Hepatocyte (in vitro differentiated cells): Measurements from ENCODE around the gene CSF1R. TPM values are rescaled to one million over a fixed set of nuclear protein-coding genes. Genes with fewer than 3 reads are reported as not detected.

Experiments used
- DNase-seq: peaks from one replicate; pipeline ENCODE4 v3.0.0-alpha.2; 2016; ENCODE audit warnings: low spot score
- H2AFZ ChIP-seq: fragments of 200-600 bp; sonication (generic); 2 replicates; pipeline ENCODE4 v1.6.0; 2016; ENCODE audit warnings: antibody characterized with exemption, mild to moderate bottlenecking
- H3K27ac ChIP-seq: fragments of 200-600 bp; sonication (generic); 2 replicates; pipeline ENCODE4 v1.5.1; 2016; ENCODE audit warnings: mild to moderate bottlenecking
- H3K27me3 ChIP-seq: fragments of 200-600 bp; sonication (generic); 2 replicates; pipeline ENCODE4 v1.6.1; 2016
- H3K36me3 ChIP-seq: fragments of 200-600 bp; sonication (generic); replicated peaks from 2 replicates; pipeline ENCODE4 v1.5.1; 2016; ENCODE audit warnings: low read depth; ENCODE audit not compliant: insufficient read depth
- H3K4me1 ChIP-seq: fragments of 200-600 bp; sonication (generic); 2 replicates; pipeline ENCODE4 v1.5.1; 2016; ENCODE audit warnings: mild to moderate bottlenecking, moderate library complexity; ENCODE audit not compliant: insufficient read depth
- H3K4me2 ChIP-seq: fragments of 200-600 bp; sonication (generic); 2 replicates; pipeline ENCODE4 v1.6.0; 2016
- H3K4me3 ChIP-seq: fragments of 200-600 bp; sonication (generic); 2 replicates; pipeline ENCODE4 v1.5.1; 2016; ENCODE audit warnings: mild to moderate bottlenecking
- H3K79me2 ChIP-seq: fragments of 200-600 bp; sonication (generic); 2 replicates; pipeline ENCODE4 v1.6.0; 2017; ENCODE audit warnings: mild to moderate bottlenecking
- H3K9me2 ChIP-seq: fragments of 200-600 bp; sonication (generic); replicated peaks from 2 replicates; pipeline ENCODE4 v1.6.0; 2017; ENCODE audit warnings: mild to moderate bottlenecking; ENCODE audit not compliant: insufficient read depth
- H3K9me3 ChIP-seq: fragments of 200-600 bp; sonication (generic); 2 replicates; pipeline ENCODE4 v1.5.1; 2016; ENCODE audit warnings: low read depth, mild to moderate bottlenecking
- H4K20me1 ChIP-seq: fragments of 200-600 bp; sonication (generic); 2 replicates; pipeline ENCODE4 v1.6.0; 2016; ENCODE audit warnings: mild to moderate bottlenecking; ENCODE audit not compliant: insufficient read depth, poor library complexity, severe bottlenecking
- CTCF ChIP-seq: fragments of 200-600 bp; sonication (generic); IDR thresholded peaks from 2 replicates; pipeline ENCODE4 v1.5.1; 2016; ENCODE audit warnings: antibody characterized with exemption, mild to moderate bottlenecking; ENCODE audit not compliant: poor library complexity
- EZH2 ChIP-seq: fragments of 200-600 bp; sonication (generic); IDR thresholded peaks from 2 replicates; pipeline ENCODE4 v1.6.1; 2016; ENCODE audit warnings: antibody characterized with exemption, mild to moderate bottlenecking, borderline replicate concordance
- EZH2phosphoT487 ChIP-seq: fragments of 200-600 bp; sonication (generic); IDR thresholded peaks from one replicate; pipeline ENCODE4 v1.6.1; 2018; ENCODE audit warnings: antibody characterized with exemption, mild to moderate bottlenecking, low read depth, moderate library complexity; ENCODE audit not compliant: unreplicated experiment, severe bottlenecking
- WGBS: methylation state at CpG from one replicate; pipeline ENCODE4 v1.1.6; 2016; ENCODE audit warnings: low lambda C conversion rate; ENCODE audit errors: missing lambda C conversion rate; 5-methylcytosine and 5-hydroxymethylcytosine counted together
- polyA plus RNA-seq: library from polyadenylated mRNA; unstranded; fragments of >200 nt; fragmentation: Nextera tagmentation; extraction: Ambion mirVana; gene quantifications from 2 replicates; pipeline ENCODE4 v1.2.1, GENCODE V29; 2016
- total RNA-seq: library from RNA; depleted of rRNA; stranded (reverse); fragments of >200 nt; gene quantifications from 2 replicates; pipeline ENCODE4 v1.2.3, GENCODE V29; 2014

Gene CSF1R
- total and polyA plus RNA-seq, 2 experiments from 2014 or later = 3.6 to 4.7 TPM

GRCh38 chr5:150023136-150023535 is 63.2 kb downstream of the CSF1R start:
- Histone ChIP-seq H3K27ac (no peak overlapping the region), H3K79me2 (peaks cover 3% of the 10 kb centered on the region), H3K9me3 (no peaks in the 10 kb centered on the region), H3K27me3 (no peaks in the 10 kb centered on the region), H3K4me1 (peaks cover 5% of the 10 kb centered on the region), H3K4me2 (no peak overlapping the region), H3K36me3 (peaks cover 5% of the 10 kb centered on the region), H3K4me3 (no peak overlapping the region), H3K9me2 (no peaks in the 10 kb centered on the region), H4K20me1 (no peaks in the 10 kb centered on the region), H2AFZ (no peak overlapping the region)
- no peak for TF ChIP-seq CTCF
- TF ChIP-seq EZH2phosphoT487 = no peak
- TF ChIP-seq EZH2 = no peak
- no peak for DNase-seq
- WGBS = 92% methylated on average over 1 of the region's 1 CpG

GRCh38 chr5:150022681-150023080 is 63.7 kb downstream of the CSF1R start:
- WGBS = 100% methylated on average over 2 of the region's 2 CpGs
- H4K20me1 ChIP-seq = no peaks in the 10 kb centered on the region
- H3K9me3 ChIP-seq = no peaks in the 10 kb centered on the region
- no peak for TF ChIP-seq EZH2phosphoT487
- no peak for TF ChIP-seq EZH2
- no peak for TF ChIP-seq CTCF
- no peaks in the 10 kb centered on the region for H3K27me3 ChIP-seq
- no peaks in the 10 kb centered on the region for H3K9me2 ChIP-seq
- no peak overlapping the region for H2AFZ ChIP-seq
- H3K4me3 ChIP-seq = no peak overlapping the region
- no peak overlapping the region for H3K4me2 ChIP-seq
- peaks cover 3% of the 10 kb centered on the region for H3K79me2 ChIP-seq
- H3K27ac ChIP-seq = peak overlapping the region; percentile 23
- H3K4me1 ChIP-seq = peaks cover 5% of the 10 kb centered on the region
- DNase-seq = no peak
- peaks cover 5% of the 10 kb centered on the region for H3K36me3 ChIP-seq

GRCh38 chr5:150022158-150022531 is 64.2 kb downstream of the CSF1R start:
- Histone ChIP-seq H4K20me1 (no peaks in the 10 kb centered on the region), H3K4me3 (no peak overlapping the region), H2AFZ (no peak overlapping the region), H3K79me2 (peaks cover 3% of the 10 kb centered on the region), H3K9me2 (no peaks in the 10 kb centered on the region), H3K4me2 (no peak overlapping the region), H3K27me3 (no peaks in the 10 kb centered on the region), H3K27ac (peak overlapping the region; percentile 23), H3K9me3 (no peaks in the 10 kb centered on the region), H3K4me1 (peaks cover 5% of the 10 kb centered on the region), H3K36me3 (peaks cover 5% of the 10 kb centered on the region)
- TF ChIP-seq EZH2 = no peak
- TF ChIP-seq CTCF = no peak
- no peak for TF ChIP-seq EZH2phosphoT487
- 95% methylated on average over 1 of the region's 1 CpG for WGBS
- DNase-seq = no peak

- Histone ChIP-seq H3K4me3 (no peak overlapping the region), H3K27ac (peak overlapping the region; percentile 23), H3K27me3 (no peaks in the 10 kb centered on the region), H3K9me2 (no peaks in the 10 kb centered on the region), H4K20me1 (no peaks in the 10 kb centered on the region), H3K4me2 (no peak overlapping the region), H3K36me3 (peaks cover 5% of the 10 kb centered on the region), H3K79me2 (peaks cover 3% of the 10 kb centered on the region), H3K4me1 (peaks cover 5% of the 10 kb centered on the region), H2AFZ (no peak overlapping the region), H3K9me3 (no peaks in the 10 kb centered on the region)
- WGBS = 89% methylated on average over 13 of the region's 13 CpGs
- DNase-seq = no peak
- TF ChIP-seq CTCF (no peak), EZH2 (no peak), EZH2phosphoT487 (no peak)
Observed at GRCh38 chr5:150021491-150022157, 64.7 kb downstream of the CSF1R start.
